IMR-90 (cell line): ENCODE measurements around the gene SPSB4. TPM values are rescaled to one million over a fixed set of nuclear protein-coding genes. Genes with fewer than 3 reads are reported as not detected.

Experiments
- ATAC-seq: fragments of 200-7000 bp; cut with Tn5 transposase; 2 replicates; pipeline ENCODE4 v1.9.1; 2020; ENCODE audit warnings: low read depth, mild to moderate bottlenecking, moderate library complexity
- BruUV-seq: library from RNA; stranded (reverse); fragments of 400-500 nt; replicated peaks from 2 replicates; lab custom pipeline; 2021; lab: Mats Ljungman, UMichigan
- CTCF ChIA-PET: fragments of 300-600 bp; formaldehyde crosslinking; extraction: SDS; loops from one replicate; lab custom pipeline; 2021; ENCODE audit warnings: antibody characterized with exemption; lab: Yijun Ruan, JAX
- POLR2A ChIA-PET: fragments of 300-600 bp; sonication (Branson Sonifier 250); formaldehyde crosslinking; loops from one replicate; lab custom pipeline; 2022; ENCODE audit warnings: antibody characterized with exemption; ENCODE audit not compliant: unreplicated experiment; lab: Charles Lee
- DNase-seq: peaks from one replicate; pipeline ENCODE4 v3.0.0; 2013
- H2AFZ ChIP-seq: replicated peaks from 2 replicates; pipeline ENCODE3; 2013; ENCODE audit warnings: low read length, mild to moderate bottlenecking; ENCODE audit not compliant: poor library complexity
- H2AK5ac ChIP-seq: 2 replicates; pipeline ENCODE4 v1.6.1; 2013; ENCODE audit warnings: low read depth, low read length, inconsistent platforms
- H2AK9ac ChIP-seq: replicated peaks from 2 replicates; pipeline ENCODE3; 2013; ENCODE audit warnings: mild to moderate bottlenecking, low read depth, low read length, moderate library complexity; ENCODE audit not compliant: poor library complexity
- H2BK120ac ChIP-seq: 2 replicates; pipeline ENCODE4 v1.6.1; 2013; ENCODE audit warnings: low read depth, low read length, inconsistent platforms
- H2BK15ac ChIP-seq: 3 replicates; pipeline ENCODE4 v1.6.1; 2013; ENCODE audit warnings: low read depth, low read length, inconsistent platforms
- H2BK20ac ChIP-seq: 2 replicates; pipeline ENCODE4 v1.6.1; 2013; ENCODE audit warnings: low read depth, mild to moderate bottlenecking, inconsistent platforms, low read length, moderate library complexity
- H2BK5ac ChIP-seq: 2 replicates; pipeline ENCODE4 v1.6.1; 2013; ENCODE audit warnings: mild to moderate bottlenecking, low read depth, low read length, inconsistent platforms; ENCODE audit not compliant: poor library complexity, severe bottlenecking
- H3K14ac ChIP-seq: replicated peaks from 2 replicates; pipeline ENCODE4 v1.6.1; 2013; ENCODE audit warnings: low read depth, low read length, inconsistent platforms
- H3K18ac ChIP-seq: 2 replicates; pipeline ENCODE4 v1.6.1; 2013; ENCODE audit warnings: low read depth, low read length, control low read depth
- H3K23ac ChIP-seq: 2 replicates; pipeline ENCODE4 v1.6.1; 2013; ENCODE audit warnings: low read depth, low read length, inconsistent platforms
- H3K27ac ChIP-seq: 2 replicates; pipeline ENCODE4 v1.5.1; 2013; ENCODE audit warnings: mild to moderate bottlenecking, control low read depth, low read length; ENCODE audit not compliant: insufficient read depth
- H3K27me3 ChIP-seq: 2 replicates; pipeline ENCODE4 v1.6.1; 2013; ENCODE audit warnings: low read length; ENCODE audit not compliant: control insufficient read depth, insufficient read depth
- H3K36me3 ChIP-seq: 2 replicates; pipeline ENCODE4 v1.6.1; 2013; ENCODE audit warnings: low read length, mixed read lengths; ENCODE audit not compliant: control insufficient read depth, insufficient read depth
- H3K4ac ChIP-seq: 2 replicates; pipeline ENCODE4 v1.6.1; 2013; ENCODE audit warnings: low read depth, low read length, inconsistent platforms
- H3K4me1 ChIP-seq: 2 replicates; pipeline ENCODE4 v1.6.1; 2013; ENCODE audit warnings: low read length, mixed read lengths; ENCODE audit not compliant: control insufficient read depth, insufficient read depth
- H3K4me2 ChIP-seq: 2 replicates; pipeline ENCODE4 v1.6.1; 2013; ENCODE audit warnings: low read depth, mild to moderate bottlenecking, control low read depth, low read length, moderate library complexity
- H3K4me3 ChIP-seq: 2 replicates; pipeline ENCODE4 v1.5.1; 2013; ENCODE audit warnings: low read depth, mild to moderate bottlenecking, control low read depth, low read length, moderate library complexity; ENCODE audit not compliant: insufficient read depth
- H3K56ac ChIP-seq: 2 replicates; pipeline ENCODE4 v1.6.1; 2013; ENCODE audit warnings: low read length, inconsistent platforms; ENCODE audit not compliant: insufficient read depth; ENCODE audit errors: extremely low read depth
- H3K79me1 ChIP-seq, 2 experiments: 2 replicates each; pipeline ENCODE4 v1.6.1; 2013; ENCODE audit warnings: low read length in 2 of 2, inconsistent platforms in 1 of 2, low read depth in 1 of 2
- H3K9ac ChIP-seq: 2 replicates; pipeline ENCODE4 v1.6.1; 2013; ENCODE audit warnings: low read depth, low read length, control low read depth
- H3K9me1 ChIP-seq: 2 replicates; pipeline ENCODE4 v1.6.1; 2013; ENCODE audit warnings: low read length, inconsistent platforms; ENCODE audit not compliant: insufficient read depth
- H3K9me3 ChIP-seq: 2 replicates; pipeline ENCODE4 v1.6.1; 2013; ENCODE audit warnings: low read length; ENCODE audit not compliant: control insufficient read depth, insufficient read depth
- H4K20me1 ChIP-seq: 2 replicates; pipeline ENCODE4 v1.6.1; 2013; ENCODE audit warnings: low read length, inconsistent platforms; ENCODE audit not compliant: insufficient read depth
- H4K5ac ChIP-seq: 2 replicates; pipeline ENCODE4 v1.6.1; 2013; ENCODE audit warnings: mild to moderate bottlenecking, low read depth, low read length, control low read depth
- H4K8ac ChIP-seq, 2 experiments: 2 replicates each; pipeline ENCODE4 v1.6.1; 2013; ENCODE audit warnings: low read depth in 2 of 2, low read length in 2 of 2, control low read depth in 1 of 2, inconsistent platforms in 1 of 2
- H4K91ac ChIP-seq: 2 replicates; pipeline ENCODE4 v1.6.1; 2013; ENCODE audit warnings: low read depth, low read length, inconsistent platforms; ENCODE audit not compliant: insufficient read depth
- BHLHE40 ChIP-seq: fragments of 150-350 bp; IDR thresholded peaks from 2 replicates; pipeline ENCODE4 v1.6.1; 2016; ENCODE audit warnings: mild to moderate bottlenecking, low read depth, low read length
- CHD1 ChIP-seq: IDR thresholded peaks from 2 replicates; pipeline ENCODE4 v1.6.1; 2012; ENCODE audit warnings: low read depth, low read length, improper control_type of control experiment
- FOS ChIP-seq: fragments of 150-350 bp; IDR thresholded peaks from 2 replicates; pipeline ENCODE4 v1.6.1; 2016; ENCODE audit warnings: low read depth, low read length
- MAFK ChIP-seq: IDR thresholded peaks from 2 replicates; pipeline ENCODE4 v1.6.1; 2012; ENCODE audit warnings: low read depth, low read length, improper control_type of control experiment
- MAZ ChIP-seq: IDR thresholded peaks from 2 replicates; pipeline ENCODE4 v1.6.1; 2012; ENCODE audit warnings: low read depth, mild to moderate bottlenecking, low read length, improper control_type of control experiment, moderate library complexity, borderline replicate concordance
- MXI1 ChIP-seq: IDR thresholded peaks from 2 replicates; pipeline ENCODE4 v1.6.1; 2012; ENCODE audit warnings: low read depth, mild to moderate bottlenecking, low read length, moderate library complexity, borderline replicate concordance
- NFE2L2 ChIP-seq: fragments of 150-350 bp; IDR thresholded peaks from 2 replicates; pipeline ENCODE4 v1.6.1; 2016; ENCODE audit warnings: low read depth, mild to moderate bottlenecking, low read length
- RCOR1 ChIP-seq: IDR thresholded peaks from 2 replicates; pipeline ENCODE4 v1.6.1; 2012; ENCODE audit warnings: mild to moderate bottlenecking, low read length, improper control_type of control experiment; ENCODE audit not compliant: insufficient replicate concordance
- SMC3 ChIP-seq: fragments of 150-350 bp; IDR thresholded peaks from 2 replicates; pipeline ENCODE4 v1.6.1; 2016; ENCODE audit warnings: low read depth, mild to moderate bottlenecking, antibody characterized with exemption, low read length, moderate library complexity
- WGBS, 2 experiments: methylation state at CpG; one replicate each; pipeline versions ENCODE4 v1.1.5 to v1.1.7; 2013; ENCODE audit warnings: missing lambda C conversion rate in 2 of 2; ENCODE audit not compliant: insufficient read length in 1 of 2; ENCODE audit errors: extremely low coverage in 2 of 2; 5-methylcytosine and 5-hydroxymethylcytosine counted together
- dilution Hi-C: fragments of 300-500 bp; cut with HindIII; formaldehyde crosslinking; loops from one replicate; pipeline ENCODE4 v1.14.3; 2018; ENCODE audit warnings: low sequenced_read_pairs; ENCODE audit not compliant: unreplicated experiment
- in situ Hi-C: fragments of 300-500 bp; cut with MboI; formaldehyde crosslinking; loops from 3 replicates; pipeline ENCODE4 v1.14.3; 2019; ENCODE audit warnings: low sequenced_read_pairs, inconsistent platforms, mixed read lengths
- intact Hi-C: fragments of 100-400 bp; cut with micrococcal nuclease; formaldehyde crosslinking; loops from 2 replicates; pipeline ENCODE4 v1.10.0; 2022
- polyA plus RNA-seq, 3 experiments: library from polyadenylated mRNA; depleted of rRNA; stranded (reverse); fragments of >200 nt; gene quantifications; 2 replicates each; pipeline ENCODE4 v1.2.3, GENCODE V29; 2012; ENCODE audit warnings: low replicate concordance in 1 of 3
- total RNA-seq: library from RNA; depleted of rRNA; stranded (reverse); fragments of >200 nt; gene quantifications from 2 replicates; pipeline ENCODE4 v1.2.3, GENCODE V29; 2012
- TF ChIP-seq, protein P1 (sequence below): fragments of 150-350 bp; IDR thresholded peaks from 2 replicates; pipeline ENCODE4 v1.6.1; 2017; ENCODE audit warnings: mild to moderate bottlenecking, antibody characterized with exemption, low read length, low read depth

The SPSB4 gene
- total and polyA plus RNA-seq, 2 of the 4 experiments (the other 2 are of a cell fraction): not detected

DNA sequence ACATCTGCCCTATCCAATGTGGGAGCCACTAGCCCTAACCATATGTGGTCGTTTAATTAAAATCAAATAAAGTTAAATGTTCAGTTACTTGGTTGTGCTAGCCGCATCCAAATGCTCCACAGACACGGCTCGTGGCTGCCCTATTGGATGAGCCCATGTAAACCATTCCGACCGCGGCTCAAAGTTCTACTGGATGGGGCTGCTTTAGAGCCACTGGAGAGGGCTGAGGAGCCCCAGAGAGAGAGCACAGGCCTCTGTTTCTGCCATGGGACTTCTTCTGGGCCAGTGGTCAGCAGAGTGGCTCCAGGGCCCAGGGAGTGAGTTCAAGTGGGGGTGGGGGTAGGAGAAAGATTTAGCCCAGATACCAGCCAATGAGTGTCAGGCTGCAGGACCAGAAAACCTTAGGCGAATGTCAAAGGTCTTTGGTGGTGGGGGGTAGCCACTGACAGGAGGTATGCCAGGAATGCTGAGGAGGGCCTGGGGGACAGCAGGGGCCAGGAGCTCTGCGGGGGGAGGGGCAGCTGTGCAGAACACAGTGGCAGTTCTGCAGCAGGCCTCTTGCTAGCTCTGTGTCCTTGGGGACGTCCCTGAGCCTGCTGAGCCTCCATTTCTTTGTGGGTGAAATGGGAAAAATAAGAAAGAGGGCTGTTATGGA lies 30.1 kb downstream of the SPSB4 start:
- DNase-seq (no peak), ATAC-seq (no peak)
- Histone ChIP-seq H2BK20ac (no peak overlapping the region), H3K4ac (no peak overlapping the region), H3K4me2 (no peak overlapping the region), H3K4me1 (peaks cover 5% of the 10 kb centered on the region; the same call in 1 of the 2 replicates), H4K91ac (no peak overlapping the region), H2BK120ac (no peak overlapping the region), H2AFZ (no peak overlapping the region), H3K79me1 (no peaks in the 10 kb centered on the region), H3K18ac (no peak overlapping the region), H3K9me3 (no peaks in the 10 kb centered on the region), H3K9me1 (0 out of 2 replicates have a peak, but pooled peaks cover 2% of the 10 kb centered on the region), H4K8ac (no peak overlapping the region), H2AK9ac (no peak overlapping the region), H3K9ac (no peak overlapping the region), H2AK5ac (no peak overlapping the region), H3K14ac (no peak overlapping the region), H2BK15ac (no peak overlapping the region), H2BK5ac (no peak overlapping the region), H3K4me3 (no peak overlapping the region), H4K20me1 (no peaks in the 10 kb centered on the region), H3K27me3 (peaks cover 7% of the 10 kb centered on the region; the same call in 1 of the 2 replicates), H3K23ac (no peak overlapping the region), H3K27ac (no peak overlapping the region), H3K36me3 (no peaks in the 10 kb centered on the region), H3K56ac (no peak overlapping the region), H4K5ac (no peak overlapping the region)
- in situ Hi-C loops (no loop called here), intact Hi-C loops (no loop called here), dilution Hi-C loops (no loop called here)
- no peak for TF ChIP-seq BHLHE40
- no peak for TF ChIP-seq SMC3
- TF ChIP-seq, protein P1, sequence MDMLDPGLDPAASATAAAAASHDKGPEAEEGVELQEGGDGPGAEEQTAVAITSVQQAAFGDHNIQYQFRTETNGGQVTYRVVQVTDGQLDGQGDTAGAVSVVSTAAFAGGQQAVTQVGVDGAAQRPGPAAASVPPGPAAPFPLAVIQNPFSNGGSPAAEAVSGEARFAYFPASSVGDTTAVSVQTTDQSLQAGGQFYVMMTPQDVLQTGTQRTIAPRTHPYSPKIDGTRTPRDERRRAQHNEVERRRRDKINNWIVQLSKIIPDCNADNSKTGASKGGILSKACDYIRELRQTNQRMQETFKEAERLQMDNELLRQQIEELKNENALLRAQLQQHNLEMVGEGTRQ: no peak
- no peak for TF ChIP-seq MAZ
- no peak for TF ChIP-seq CHD1
- TF ChIP-seq MXI1: no peak
- TF ChIP-seq FOS: no peak
- TF ChIP-seq NFE2L2: no peak
- no peak for TF ChIP-seq MAFK
- no peak for TF ChIP-seq RCOR1
- CTCF ChIA-PET: no interaction called here
- 76% methylated on average over 6 of the region's 10 CpGs; no CpG with 5 or more reads in 1 of the 2 experiments for WGBS, 2 experiments
- BruUV-seq: no TSS peak
- POLR2A ChIA-PET: no interaction called here
